DMS79 (cell line): ENCODE measurements around the gene CHN1.

Experiments used
- DNase-seq: peaks from one replicate; lab custom pipeline; 2025; lab: John Stamatoyannopoulos, UW

The CHN1 gene

GRCh38 chr2:175004980-175005732 lies at the start of gene CHN1:
TSS of gene CHN1 (minus strand) at chr2:175005381. CDS start at chr2:175004912, 469 bp downstream.
- peak; percentile 77 for DNase-seq

DNA sequence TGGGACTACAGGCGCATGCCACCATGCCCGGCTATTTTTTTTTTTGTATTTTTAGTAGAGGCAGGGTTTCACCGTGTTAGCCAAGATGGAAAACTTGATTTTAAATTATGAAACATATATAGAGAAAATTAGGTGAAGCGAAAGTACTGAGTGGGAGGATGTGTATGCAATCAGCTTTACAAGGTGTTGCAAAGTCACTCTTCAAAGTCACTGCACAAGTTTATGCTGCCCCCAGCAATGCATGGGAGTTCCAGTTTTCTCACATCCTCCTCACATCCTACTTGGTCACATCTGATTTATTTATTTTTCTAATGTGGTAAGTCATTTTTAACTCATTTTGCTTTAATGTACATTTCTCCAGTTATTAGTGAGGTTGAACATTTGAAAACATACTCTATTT lies 49.2 kb upstream of the CHN1 start:
- no peak for DNase-seq

GRCh38 chr2:175049661-175050060 lies 44.5 kb upstream of the CHN1 start:
- DNase-seq: no peak

DNA sequence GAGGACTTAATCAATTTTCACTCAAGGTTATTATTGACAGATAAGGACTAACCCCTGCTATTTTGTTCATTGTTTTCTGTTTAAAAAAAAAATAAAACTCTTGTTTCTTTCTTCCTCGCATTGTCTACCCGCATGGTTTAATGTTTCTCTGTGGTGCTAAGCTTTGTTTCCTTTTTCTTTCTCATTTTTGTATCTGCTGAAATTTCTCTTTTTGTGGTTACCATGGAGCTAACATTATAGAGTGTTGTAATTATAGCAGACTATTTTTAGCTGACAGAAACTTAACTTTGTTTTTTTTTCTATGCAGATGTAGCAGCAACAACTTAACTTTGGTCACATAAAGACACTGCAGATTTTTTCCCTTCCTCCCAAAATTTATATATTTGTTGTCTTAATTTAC lies 43.1 kb upstream of the CHN1 start:
- DNase-seq: no peak

DNA sequence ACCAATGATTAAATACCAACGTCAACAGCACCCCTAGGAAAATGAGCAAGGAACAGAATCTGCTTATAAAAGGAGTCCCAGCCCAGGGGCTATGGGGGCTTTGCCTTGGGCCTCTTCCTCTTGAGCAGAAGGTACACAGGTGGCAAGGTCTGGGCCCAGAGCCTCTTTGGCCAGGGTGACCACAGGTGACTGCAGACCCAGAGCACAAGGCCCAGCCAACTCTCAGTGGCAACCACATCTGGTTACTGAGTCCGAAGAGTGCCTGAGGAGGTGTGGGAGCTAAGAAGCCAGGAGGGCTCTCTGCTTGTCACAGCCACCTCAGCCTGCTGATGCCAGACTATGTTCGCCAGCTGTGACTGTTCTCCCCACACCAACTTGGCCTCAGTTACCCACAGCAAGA lies 34.3 kb upstream of the CHN1 start:
- no peak for DNase-seq

- no peak for DNase-seq
Measured at GRCh38 chr2:175039031-175039430, 33.9 kb upstream of the CHN1 start.

GRCh38 chr2:175037941-175038340 lies 32.8 kb upstream of the CHN1 start:
- no peak for DNase-seq

DNA sequence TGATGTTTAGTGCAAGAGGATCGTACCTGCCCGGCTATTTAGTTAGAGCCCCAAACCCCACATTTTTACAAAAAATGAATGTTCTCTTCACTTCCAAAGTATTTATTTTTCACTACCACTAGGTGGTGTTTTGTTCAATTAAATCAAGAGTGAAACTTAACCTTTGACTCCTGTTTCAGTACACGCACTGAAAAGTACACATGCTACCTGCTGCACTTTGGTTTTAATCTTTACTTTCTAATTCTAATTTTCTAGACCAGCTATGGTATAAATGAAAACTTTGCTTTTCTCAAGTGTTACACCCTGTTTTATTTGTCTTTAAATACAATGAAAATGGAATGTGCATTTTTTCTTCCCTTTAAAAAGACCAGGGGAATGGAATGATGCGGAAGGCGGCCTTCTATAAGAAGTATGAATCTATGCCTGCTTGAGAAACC lies 31.4 kb upstream of the CHN1 start:
- no peak for DNase-seq

DNA sequence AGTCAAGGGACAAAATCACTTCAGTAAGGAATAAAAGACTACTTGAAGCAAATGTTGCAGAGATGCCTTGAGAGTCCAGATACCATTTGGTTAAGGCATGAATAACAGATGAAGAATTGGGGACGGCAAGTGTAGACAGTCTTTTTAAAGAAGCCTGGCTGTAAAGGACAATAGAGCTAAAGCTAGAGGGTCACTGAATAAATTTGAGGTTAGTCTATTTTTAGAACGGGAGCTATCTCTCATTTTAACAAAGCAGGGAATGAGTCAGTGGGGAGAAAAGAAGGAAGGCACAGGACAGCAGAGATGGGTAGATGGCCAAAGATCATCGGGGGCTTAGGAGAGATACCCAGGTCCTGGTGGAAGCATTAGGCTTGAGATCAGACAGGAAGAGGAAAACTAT lies 30.6 kb upstream of the CHN1 start:
- no peak for DNase-seq

DNA sequence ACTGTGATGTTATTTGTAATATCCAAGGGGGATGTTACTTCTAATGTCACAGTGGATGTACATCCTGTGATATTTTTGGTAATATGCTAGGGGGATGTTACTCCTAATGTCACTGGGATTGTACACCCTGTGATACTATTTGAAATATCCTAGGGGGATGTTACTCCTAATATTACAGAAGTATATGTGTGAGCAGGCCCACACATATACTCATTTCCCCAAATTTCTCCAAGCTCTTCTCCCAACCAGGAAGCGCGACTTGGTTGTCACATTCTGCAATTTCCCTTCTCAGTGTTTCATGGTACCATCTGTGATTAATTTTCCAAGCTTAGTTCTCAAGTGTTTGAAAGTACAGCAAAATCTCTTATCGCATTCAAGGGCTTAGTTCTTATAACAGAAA lies 29.5 kb upstream of the CHN1 start:
- DNase-seq: no peak

GRCh38 chr2:175030380-175031271 lies 25.4 kb upstream of the CHN1 start:
- DNase-seq: no peak

DNA sequence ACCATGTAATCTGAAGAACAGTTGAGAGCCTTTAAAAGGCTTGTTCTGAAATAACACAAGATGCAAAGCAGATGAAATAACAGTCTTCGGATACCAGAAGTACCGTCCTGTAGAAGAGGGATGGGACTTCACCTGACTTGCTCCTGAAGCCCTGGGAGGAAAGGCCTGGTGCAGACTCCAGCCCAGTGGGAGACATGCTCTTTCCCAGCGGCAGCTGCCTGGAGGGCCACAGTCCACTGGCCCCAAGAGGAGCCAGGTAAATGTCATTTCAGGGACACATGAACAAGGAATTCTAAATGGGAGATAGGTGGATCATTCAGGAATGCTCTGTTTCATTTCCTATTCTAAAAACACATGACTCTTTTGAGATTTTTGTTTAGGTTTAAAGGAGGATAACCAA lies 22.6 kb upstream of the CHN1 start:
- DNase-seq: no peak

DNA sequence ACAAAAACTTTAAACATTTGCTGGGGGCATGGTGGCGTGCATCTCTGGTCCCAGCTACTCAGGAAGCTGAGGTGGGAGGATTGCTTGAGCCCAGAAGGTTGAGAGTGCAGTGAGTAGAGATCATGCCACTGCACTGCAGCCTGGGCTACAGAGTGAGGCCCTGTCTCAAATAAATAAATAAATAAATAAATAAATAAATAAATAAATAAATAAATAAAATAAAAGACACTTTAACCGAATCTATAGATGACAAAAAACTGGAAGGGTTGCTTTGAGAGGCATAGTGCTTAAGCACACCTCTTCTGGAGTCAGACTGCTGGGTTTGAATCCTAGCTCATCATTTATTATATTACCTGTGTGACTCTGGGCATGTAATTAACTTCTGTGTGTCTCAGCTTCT lies 21.2 kb upstream of the CHN1 start:
- DNase-seq: no peak

GRCh38 chr2:175025946-175026345 lies 20.8 kb upstream of the CHN1 start:
- DNase-seq: no peak

DNA sequence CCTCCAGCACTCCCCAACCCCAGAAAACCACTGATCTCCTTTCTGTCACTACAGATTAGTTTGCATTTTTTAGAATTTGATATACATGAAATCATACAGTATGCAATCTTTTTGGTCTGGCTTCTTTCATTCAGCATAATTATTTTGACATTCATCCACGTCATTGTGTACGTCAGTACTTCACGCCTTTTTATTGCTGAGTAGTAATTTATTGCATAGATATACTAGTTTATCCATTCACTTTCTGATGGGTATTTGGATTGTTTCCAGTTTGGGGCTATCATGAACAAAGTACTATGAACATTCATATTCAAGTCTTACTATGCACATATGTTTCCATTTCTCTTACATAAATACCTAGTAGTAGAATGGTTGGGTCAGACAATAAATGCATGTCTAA lies 20.1 kb upstream of the CHN1 start:
- no peak for DNase-seq

DNA sequence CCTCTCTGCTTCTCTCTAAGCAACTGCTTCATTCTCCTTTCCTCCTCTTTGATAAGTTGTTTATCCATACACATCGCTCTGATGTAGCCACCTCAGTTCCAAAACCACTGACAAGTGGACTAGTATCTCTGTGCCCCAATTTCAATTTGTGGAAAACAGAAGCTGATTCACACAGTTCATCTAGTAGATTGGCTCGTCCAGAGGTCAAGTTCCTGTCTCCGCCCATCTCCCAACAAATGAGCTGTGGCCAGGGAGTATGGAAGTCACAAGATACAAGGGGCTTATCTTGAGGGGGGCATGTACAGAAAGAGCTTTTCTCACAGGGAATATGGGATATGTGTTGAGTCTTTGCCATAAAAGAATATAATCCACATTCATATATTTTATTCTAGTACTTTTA lies 17.7 kb upstream of the CHN1 start:
- no peak for DNase-seq

DNA sequence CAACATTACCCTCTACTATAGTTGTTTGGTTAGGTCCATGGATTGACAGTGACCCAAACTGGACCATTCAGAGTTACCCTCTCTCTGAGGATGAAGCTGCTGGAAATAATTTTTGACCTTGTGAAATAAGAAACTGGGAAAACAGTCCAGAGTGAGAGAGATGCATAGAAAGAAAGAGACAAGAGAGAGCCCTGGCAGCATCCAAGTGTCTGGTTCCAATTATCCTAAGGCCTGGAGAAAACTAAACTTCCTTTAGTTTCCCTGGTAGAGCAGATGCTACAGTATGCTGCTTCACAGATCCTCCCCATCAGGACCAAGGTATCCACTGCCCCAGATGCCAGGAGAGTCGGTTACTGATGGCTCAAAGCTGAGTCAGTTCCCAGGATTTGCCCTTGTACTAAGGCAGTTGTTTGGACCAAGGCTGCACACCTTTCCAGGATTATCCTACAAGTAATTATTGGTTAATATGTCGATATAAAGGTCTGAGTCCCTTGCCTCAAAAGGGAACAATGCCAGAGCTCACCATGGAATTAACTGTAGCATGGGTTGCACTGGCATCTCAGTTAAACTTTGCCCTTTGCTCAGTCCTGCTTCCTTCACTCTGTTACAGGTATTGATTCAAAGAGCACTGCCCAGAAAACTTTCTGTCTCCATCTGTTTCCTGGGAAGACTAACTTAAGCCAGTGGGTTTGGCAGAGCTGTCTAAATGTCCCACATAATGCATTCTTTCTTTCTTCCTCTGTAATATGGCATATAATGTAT lies 14.6 kb upstream of the CHN1 start:
- no peak for DNase-seq

- DNase-seq: no peak
Measured at GRCh38 chr2:175017618-175018414, 12.6 kb upstream of the CHN1 start.

- no peak for DNase-seq
Measured at GRCh38 chr2:175015340-175015739, 10.2 kb upstream of the CHN1 start.

DNA sequence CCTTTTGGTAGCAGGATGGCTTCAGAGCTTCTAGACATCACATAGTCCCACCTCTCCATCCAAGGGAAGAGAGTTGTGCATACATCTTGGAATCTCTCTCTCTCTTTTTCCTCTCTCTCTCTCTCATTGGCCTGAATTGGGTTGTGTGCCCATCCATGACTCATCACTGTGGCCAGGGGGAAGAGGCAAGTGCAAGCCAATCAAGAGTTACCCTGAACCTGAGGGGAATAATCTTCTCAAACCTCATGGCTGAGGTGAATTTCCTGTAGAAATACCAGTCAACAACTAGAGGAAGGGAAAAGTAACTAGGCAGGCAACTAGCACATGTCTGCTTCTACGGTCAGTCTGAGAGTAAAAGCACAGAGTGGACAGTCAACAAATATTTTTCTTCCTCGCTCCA lies 7.3 kb upstream of the CHN1 start:
- no peak for DNase-seq

DNA sequence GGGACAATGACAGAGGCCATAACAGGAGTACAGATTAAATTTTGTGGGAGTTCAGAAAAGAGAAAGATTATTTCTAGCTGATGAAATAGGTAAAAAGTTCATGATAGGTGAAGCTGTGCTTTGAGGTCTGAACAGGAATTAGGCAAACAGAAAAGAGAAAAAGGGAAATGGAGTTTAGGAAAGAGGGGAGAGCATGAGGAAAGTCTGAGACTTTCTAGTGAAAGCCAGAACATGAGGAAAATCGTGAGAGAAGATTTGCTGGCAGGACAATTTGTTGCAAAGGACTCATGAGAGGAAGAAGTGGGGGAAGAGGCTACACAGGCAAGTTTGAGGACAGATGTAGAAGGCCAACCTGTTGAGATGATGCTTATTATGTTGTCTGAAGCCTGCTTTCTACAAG lies 6.3 kb upstream of the CHN1 start:
- no peak for DNase-seq

DNA sequence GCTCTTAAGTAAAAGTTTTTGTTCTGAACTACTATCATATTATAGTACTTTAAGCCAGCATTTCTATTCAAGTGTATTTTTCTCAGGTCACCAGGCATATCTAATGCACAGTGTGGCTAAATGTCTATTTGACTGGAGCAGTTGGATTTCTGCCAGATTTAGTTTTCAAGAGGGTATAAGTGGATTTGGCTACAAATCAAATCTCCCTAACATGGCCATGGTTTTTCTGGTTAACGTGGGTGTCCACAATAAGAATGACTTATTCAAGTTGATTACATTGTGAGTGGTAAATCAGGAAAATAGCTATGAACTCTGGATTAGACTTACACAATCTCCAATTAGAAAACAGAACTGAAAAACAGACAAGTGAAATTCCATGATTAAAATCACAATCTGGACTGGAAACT lies 5.7 kb upstream of the CHN1 start:
- DNase-seq: peak; percentile 93
